Central memory CD8-positive, alpha-beta T cell (primary cell): ENCODE measurements around the gene C11orf86.
"Not testable (repeated sequence)": the region's sequence is repeated elsewhere in the genome, so short reads cannot be mapped to it uniquely, and the experiment has no call there.

Experiments used
- ATAC-seq: fragments of 150-1000 bp; cut with Tn5 transposase; replicated peaks from 2 replicates; pipeline ENCODE4 v1.10.0; 2022; ENCODE audit warnings: mild to moderate bottlenecking, moderate FRiP score, moderate number of reproducible peaks; ENCODE audit not compliant: poor library complexity, severe bottlenecking; ENCODE audit errors: extremely low read depth
- DNase-seq, 2 donors: peaks; one replicate each; pipeline ENCODE4 v3.0.0; 2021; ENCODE audit warnings: low spot score in 2 of 2
- H3K27ac Mint-ChIP-seq: one replicate; pipeline ENCODE4 v1.8.0; 2022; ENCODE audit warnings: low read depth, mild to moderate bottlenecking, moderate library complexity, mixed read lengths
- H3K27me3 Mint-ChIP-seq: one replicate; pipeline ENCODE4 v1.8.0; 2022; ENCODE audit warnings: mixed read lengths
- H3K36me3 Mint-ChIP-seq: one replicate; pipeline ENCODE4 v1.8.0; 2022; ENCODE audit warnings: mild to moderate bottlenecking, moderate library complexity, mixed read lengths; ENCODE audit not compliant: insufficient read depth
- H3K4me1 Mint-ChIP-seq: one replicate; pipeline ENCODE4 v1.8.0; 2022; ENCODE audit warnings: mixed read lengths
- H3K4me3 Mint-ChIP-seq: one replicate; pipeline ENCODE4 v1.8.0; 2022; ENCODE audit warnings: mild to moderate bottlenecking, moderate library complexity, mixed read lengths
- H3K9me3 Mint-ChIP-seq: one replicate; pipeline ENCODE4 v1.8.0; 2022; ENCODE audit warnings: mixed read lengths

The C11orf86 gene

GRCh38 chr11:66986178-66986545, 11.1 kb downstream of the C11orf86 start:
- no peaks in the 10 kb centered on the region for H3K4me1 Mint-ChIP-seq
- no peaks in the 10 kb centered on the region for H3K9me3 Mint-ChIP-seq
- H3K27me3 Mint-ChIP-seq: peaks cover 22% of the 10 kb centered on the region
- no peak overlapping the region for H3K4me3 Mint-ChIP-seq
- no peaks in the 10 kb centered on the region for H3K36me3 Mint-ChIP-seq
- no peak for ATAC-seq
- no peak for DNase-seq
- H3K27ac Mint-ChIP-seq: no peak overlapping the region

- Mint-ChIP-seq H3K27me3 (peaks cover 29% of the 10 kb centered on the region), H3K36me3 (no peaks in the 10 kb centered on the region), H3K4me3 (no peak overlapping the region), H3K9me3 (no peaks in the 10 kb centered on the region), H3K27ac (no peak overlapping the region), H3K4me1 (no peaks in the 10 kb centered on the region)
- no peak for ATAC-seq
- DNase-seq: no peak
Measured at GRCh38 chr11:66987158-66987620, 12.1 kb downstream of the C11orf86 start.

- peaks cover 33% of the 10 kb centered on the region for H3K27me3 Mint-ChIP-seq
- ATAC-seq (no peak), DNase-seq (no peak)
- H3K4me1 Mint-ChIP-seq: no peaks in the 10 kb centered on the region
- H3K4me3 Mint-ChIP-seq: no peak overlapping the region
- H3K9me3 Mint-ChIP-seq: no peaks in the 10 kb centered on the region
- no peaks in the 10 kb centered on the region for H3K36me3 Mint-ChIP-seq
- H3K27ac Mint-ChIP-seq: no peak overlapping the region
Measured at GRCh38 chr11:66987924-66988637, 13.0 kb downstream of the C11orf86 start.

GRCh38 chr11:66988741-66989140, 13.6 kb downstream of the C11orf86 start:
- not testable (repeated sequence) for H3K4me1 Mint-ChIP-seq, H3K27ac Mint-ChIP-seq, ATAC-seq, DNase-seq, H3K9me3 Mint-ChIP-seq, H3K36me3 Mint-ChIP-seq, H3K4me3 Mint-ChIP-seq
- H3K27me3 Mint-ChIP-seq: peaks cover 40% of the 10 kb centered on the region

GRCh38 chr11:66989360-66989759, 14.3 kb downstream of the C11orf86 start:
- H3K36me3 Mint-ChIP-seq, H3K9me3 Mint-ChIP-seq, H3K27ac Mint-ChIP-seq, DNase-seq, ATAC-seq, H3K4me3 Mint-ChIP-seq, H3K4me1 Mint-ChIP-seq: not testable (repeated sequence)
- peaks cover 43% of the 10 kb centered on the region for H3K27me3 Mint-ChIP-seq

- Mint-ChIP-seq H3K27me3 (peaks cover 44% of the 10 kb centered on the region), H3K4me1 (no peaks in the 10 kb centered on the region), H3K36me3 (no peaks in the 10 kb centered on the region), H3K9me3 (no peaks in the 10 kb centered on the region), H3K27ac (no peak overlapping the region), H3K4me3 (no peak overlapping the region)
- ATAC-seq (no peak), DNase-seq (no peak)
Measured at GRCh38 chr11:66992041-66992440, 16.9 kb downstream of the C11orf86 start.

GRCh38 chr11:66996609-66997273, 21.6 kb downstream of the C11orf86 start:
- no peak overlapping the region for H3K4me3 Mint-ChIP-seq
- no peaks in the 10 kb centered on the region for H3K4me1 Mint-ChIP-seq
- peaks cover 35% of the 10 kb centered on the region for H3K27me3 Mint-ChIP-seq
- no peak overlapping the region for H3K27ac Mint-ChIP-seq
- no peaks in the 10 kb centered on the region for H3K9me3 Mint-ChIP-seq
- H3K36me3 Mint-ChIP-seq: no peaks in the 10 kb centered on the region
- DNase-seq: no peak
- no peak for ATAC-seq

- Mint-ChIP-seq H3K4me3 (no peak overlapping the region), H3K27ac (no peak overlapping the region), H3K4me1 (no peaks in the 10 kb centered on the region), H3K27me3 (peaks cover 13% of the 10 kb centered on the region), H3K9me3 (no peaks in the 10 kb centered on the region), H3K36me3 (no peaks in the 10 kb centered on the region)
- DNase-seq: no peak
- no peak for ATAC-seq
Measured at GRCh38 chr11:66999555-66999954, 24.5 kb downstream of the C11orf86 start.

- H3K4me3 Mint-ChIP-seq: no peak overlapping the region
Measured at GRCh38 chr11:67001332-67001731, 26.2 kb downstream of the C11orf86 start.

GRCh38 chr11:67002297-67002913, 27.3 kb downstream of the C11orf86 start:
- Mint-ChIP-seq H3K36me3 (no peaks in the 10 kb centered on the region), H3K4me3 (no peak overlapping the region), H3K27ac (no peak overlapping the region), H3K9me3 (no peaks in the 10 kb centered on the region), H3K4me1 (peaks cover 7% of the 10 kb centered on the region), H3K27me3 (peaks cover under 1% of the 10 kb centered on the region)
- DNase-seq: no peak
- ATAC-seq: no peak

More at GRCh38 chr11:67001332-67001731, 26.2 kb downstream of the C11orf86 start:
- Mint-ChIP-seq H3K4me1 (peaks cover 2% of the 10 kb centered on the region), H3K36me3 (no peaks in the 10 kb centered on the region), H3K27me3 (peaks cover 11% of the 10 kb centered on the region), H3K27ac (no peak overlapping the region), H3K9me3 (no peaks in the 10 kb centered on the region)
- DNase-seq: no peak
- no peak for ATAC-seq

GRCh38 chr11:67002921-67003411, 27.9 kb downstream of the C11orf86 start:
- H3K27me3 Mint-ChIP-seq: no peaks in the 10 kb centered on the region
- H3K4me1 Mint-ChIP-seq: peaks cover 7% of the 10 kb centered on the region
- ATAC-seq (no peak), DNase-seq (no peak)
- H3K4me3 Mint-ChIP-seq: no peak overlapping the region
- no peaks in the 10 kb centered on the region for H3K9me3 Mint-ChIP-seq
- H3K36me3 Mint-ChIP-seq: no peaks in the 10 kb centered on the region
- no peak overlapping the region for H3K27ac Mint-ChIP-seq

- H3K9me3 Mint-ChIP-seq, H3K4me1 Mint-ChIP-seq, H3K36me3 Mint-ChIP-seq, DNase-seq, H3K27ac Mint-ChIP-seq, H3K4me3 Mint-ChIP-seq, H3K27me3 Mint-ChIP-seq, ATAC-seq: not testable (repeated sequence)
Measured at GRCh38 chr11:67005200-67005599, 30.1 kb downstream of the C11orf86 start.
